ENCODE data around the gene AGO1. TPM values are rescaled to one million over a fixed set of nuclear protein-coding genes. Genes with fewer than 3 reads are reported as not detected.

The AGO1 gene
- total and polyA plus RNA-seq, 10 of the 15 experiments (the other 5 are each of a cell fraction or from before 2014, with no cell fraction given) = 1.8 to 24.0 (median 8.1) TPM

GRCh38 chr1:35932158-35932636, 49.2 kb downstream of the AGO1 start:
- SMC1A ChIA-PET (ENCODE audit: uncharacterized antibody, unreplicated experiment) = interaction anchor here (0.6 to 2.5 kb wide), 8 partner anchors 10 to 217 kb away, joined by 3 to 12 read pairs (median 4); partner anchors contain the start of genes CLSPN and TRAPPC3
- POLR2A ChIA-PET = interaction anchor here (1.2 to 1.6 kb wide), 4 partner anchors 17 to 91 kb away, joined by 3 to 7 read pairs (median 4); partner anchors contain the start of gene AGO1
- in situ Hi-C loops (cut with MboI) = no loop called here
- no peak overlapping the region; the same call in 1 of the 2 replicates for H2AFZ ChIP-seq (ENCODE audit: control insufficient read depth, low read depth, low read length)
- H4K20me1 ChIP-seq (ENCODE audit: control insufficient read depth, insufficient read depth) = no peaks in the 10 kb centered on the region
- CTCF ChIA-PET = interaction anchor here (1.1 to 1.3 kb wide), 6 partner anchors 9 to 94 kb away, joined by 3 to 4 read pairs (median 3); partner anchors contain the start of gene AGO1
- no peaks in the 10 kb centered on the region for H3K36me3 ChIP-seq (ENCODE audit: control insufficient read depth in 2 of 2, insufficient read depth in 2 of 2, low read length in 1 of 2)
- peak overlapping the region; percentile 97 for H3K4me2 ChIP-seq (ENCODE audit: control insufficient read depth, insufficient read depth)
- peaks cover 50% of the 10 kb centered on the region for H3K79me2 ChIP-seq (ENCODE audit: control insufficient read depth, insufficient read depth, low read length)
- BruUV-seq (replicated peaks) = TSS peak; percentile 54
- intact Hi-C loops (cut with micrococcal nuclease; ENCODE audit: unreplicated experiment) = no loop called here
- peaks cover 8% of the 10 kb centered on the region for H3K4me1 ChIP-seq (ENCODE audit: control insufficient read depth, insufficient read depth, low read length)
- DNase-seq (ENCODE audit: low read depth, low spot score) (no peak), FAIRE-seq (no peak), ATAC-seq (no peak)
- no peaks in the 10 kb centered on the region for H3K9me3 ChIP-seq (replicated peaks; ENCODE audit: control insufficient read depth, insufficient read depth, low read length)
- no peaks in the 10 kb centered on the region for H3K27me3 ChIP-seq (replicated peaks in 1 of 2; ENCODE audit: control insufficient read depth in 2 of 2, insufficient read depth in 2 of 2, low read length in 1 of 2)
- peak overlapping the region; percentile 78; the same call in 1 of the 2 replicates for H3K27ac ChIP-seq (ENCODE audit: control insufficient read depth, insufficient read depth)
- peak overlapping the region; percentile 97 for H3K4me3 ChIP-seq
- WGBS (ENCODE audit: insufficient coverage, insufficient replicate concordance, low lambda C conversion rate, missing lambda C conversion rate) = 21% methylated on average over 7 of the region's 7 CpGs
- RAD21 ChIA-PET (ENCODE audit: unreplicated experiment) = interaction anchor here (0.7 to 2.3 kb wide), 4 partner anchors 9 to 88 kb away, joined by 3 to 6 read pairs (median 3); partner anchors contain the start of gene AGO1
- H3K9ac ChIP-seq (ENCODE audit: control insufficient read depth, insufficient read depth, low read length) = peak overlapping the region; percentile 88
- TF ChIP-seq BCL11A (IDR thresholded peaks at IDR 0.05; ENCODE audit: low read depth, low read length) (no peak), EED (IDR thresholded peaks at IDR 0.05; ENCODE audit: low read depth) (no peak), GABPA (IDR thresholded peaks at IDR 0.05; ENCODE audit: low read depth) (no peak), RBBP5 (conservative IDR thresholded peaks at IDR 0.05) (no peak), RAD21 (IDR thresholded peaks at IDR 0.05; ENCODE audit: insufficient read depth, low read depth, low read length) (no peak), MLLT1 (IDR thresholded peaks at IDR 0.05) (no peak), NFXL1 (IDR thresholded peaks at IDR 0.05; ENCODE audit: borderline replicate concordance) (no peak), TARDBP (IDR thresholded peaks at IDR 0.05; ENCODE audit: borderline replicate concordance) (no peak), YBX1 (IDR thresholded peaks at IDR 0.05) (no peak), MYB (IDR thresholded peaks at IDR 0.05; ENCODE audit: borderline replicate concordance, low read depth, low read length) (no peak), SP1 (IDR thresholded peaks at IDR 0.05; ENCODE audit: low read depth, low read length) (no peak), ZBTB4 (CRISPR knock-in tag; IDR thresholded peaks at IDR 0.05) (no peak), SIX5 (IDR thresholded peaks at IDR 0.05; ENCODE audit: low read depth, low read length, severe bottlenecking) (no peak)
- TF ChIP-seq, protein P1, sequence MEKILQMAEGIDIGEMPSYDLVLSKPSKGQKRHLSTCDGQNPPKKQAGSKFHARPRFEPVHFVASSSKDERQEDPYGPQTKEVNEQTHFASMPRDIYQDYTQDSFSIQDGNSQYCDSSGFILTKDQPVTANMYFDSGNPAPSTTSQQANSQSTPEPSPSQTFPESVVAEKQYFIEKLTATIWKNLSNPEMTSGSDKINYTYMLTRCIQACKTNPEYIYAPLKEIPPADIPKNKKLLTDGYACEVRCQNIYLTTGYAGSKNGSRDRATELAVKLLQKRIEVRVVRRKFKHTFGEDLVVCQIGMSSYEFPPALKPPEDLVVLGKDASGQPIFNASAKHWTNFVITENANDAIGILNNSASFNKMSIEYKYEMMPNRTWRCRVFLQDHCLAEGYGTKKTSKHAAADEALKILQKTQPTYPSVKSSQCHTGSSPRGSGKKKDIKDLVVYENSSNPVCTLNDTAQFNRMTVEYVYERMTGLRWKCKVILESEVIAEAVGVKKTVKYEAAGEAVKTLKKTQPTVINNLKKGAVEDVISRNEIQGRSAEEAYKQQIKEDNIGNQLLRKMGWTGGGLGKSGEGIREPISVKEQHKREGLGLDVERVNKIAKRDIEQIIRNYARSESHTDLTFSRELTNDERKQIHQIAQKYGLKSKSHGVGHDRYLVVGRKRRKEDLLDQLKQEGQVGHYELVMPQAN (conservative IDR thresholded peaks at IDR 0.05) = no peak
- TF ChIP-seq, protein P2, sequence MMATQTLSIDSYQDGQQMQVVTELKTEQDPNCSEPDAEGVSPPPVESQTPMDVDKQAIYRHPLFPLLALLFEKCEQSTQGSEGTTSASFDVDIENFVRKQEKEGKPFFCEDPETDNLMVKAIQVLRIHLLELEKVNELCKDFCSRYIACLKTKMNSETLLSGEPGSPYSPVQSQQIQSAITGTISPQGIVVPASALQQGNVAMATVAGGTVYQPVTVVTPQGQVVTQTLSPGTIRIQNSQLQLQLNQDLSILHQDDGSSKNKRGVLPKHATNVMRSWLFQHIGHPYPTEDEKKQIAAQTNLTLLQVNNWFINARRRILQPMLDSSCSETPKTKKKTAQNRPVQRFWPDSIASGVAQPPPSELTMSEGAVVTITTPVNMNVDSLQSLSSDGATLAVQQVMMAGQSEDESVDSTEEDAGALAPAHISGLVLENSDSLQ (IDR thresholded peaks at IDR 0.05) = no peak
